Activated T-helper 9 cell treated with anti-CD3 and anti-CD28 coated beads, Interleukin-2, amount 50 U/mL, for 16 hours (primary cell): ENCODE data around the gene PTPRF.
A peak's percentile ranks its signal among the peaks of the same experiment; 100 is the strongest.

Source experiments
- DNase-seq: peaks from one replicate; pipeline ENCODE4 v3.0.0-alpha.2; 2020; ENCODE audit warnings: low read depth

Gene PTPRF

DNA sequence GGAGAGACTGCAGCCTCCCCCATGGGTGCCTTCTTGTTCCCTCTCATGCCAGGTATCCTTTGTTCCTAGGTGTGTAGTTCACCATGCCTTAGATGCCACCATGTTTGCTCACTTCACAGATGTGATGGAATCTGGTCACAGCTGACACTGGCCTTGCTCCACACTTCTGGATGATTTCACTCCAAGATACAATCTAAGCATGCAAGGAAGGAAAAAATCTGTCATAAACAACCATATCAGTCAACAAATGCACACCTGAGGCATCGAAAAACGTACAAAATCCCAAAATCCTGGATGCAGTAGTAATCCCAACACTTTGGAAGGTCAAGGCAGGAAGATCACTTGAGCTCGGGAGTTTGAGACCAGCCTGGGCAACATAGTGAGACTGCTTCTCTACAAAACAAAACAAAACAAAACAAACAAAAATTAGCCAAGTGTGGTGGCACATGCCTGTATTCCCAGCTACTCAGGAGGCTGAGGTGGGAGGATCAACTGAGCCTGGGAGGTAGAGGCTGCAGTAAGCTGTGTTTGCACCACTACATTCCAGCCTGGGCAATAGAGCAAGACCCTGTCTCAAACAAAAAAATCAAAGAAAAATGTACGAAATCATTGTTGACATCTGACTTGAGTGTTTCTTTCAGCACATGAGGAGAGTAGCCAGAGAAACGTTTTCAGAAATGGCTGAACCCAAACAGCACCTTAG, 17.1 kb upstream of the PTPRF start:
- no peak for DNase-seq

DNA sequence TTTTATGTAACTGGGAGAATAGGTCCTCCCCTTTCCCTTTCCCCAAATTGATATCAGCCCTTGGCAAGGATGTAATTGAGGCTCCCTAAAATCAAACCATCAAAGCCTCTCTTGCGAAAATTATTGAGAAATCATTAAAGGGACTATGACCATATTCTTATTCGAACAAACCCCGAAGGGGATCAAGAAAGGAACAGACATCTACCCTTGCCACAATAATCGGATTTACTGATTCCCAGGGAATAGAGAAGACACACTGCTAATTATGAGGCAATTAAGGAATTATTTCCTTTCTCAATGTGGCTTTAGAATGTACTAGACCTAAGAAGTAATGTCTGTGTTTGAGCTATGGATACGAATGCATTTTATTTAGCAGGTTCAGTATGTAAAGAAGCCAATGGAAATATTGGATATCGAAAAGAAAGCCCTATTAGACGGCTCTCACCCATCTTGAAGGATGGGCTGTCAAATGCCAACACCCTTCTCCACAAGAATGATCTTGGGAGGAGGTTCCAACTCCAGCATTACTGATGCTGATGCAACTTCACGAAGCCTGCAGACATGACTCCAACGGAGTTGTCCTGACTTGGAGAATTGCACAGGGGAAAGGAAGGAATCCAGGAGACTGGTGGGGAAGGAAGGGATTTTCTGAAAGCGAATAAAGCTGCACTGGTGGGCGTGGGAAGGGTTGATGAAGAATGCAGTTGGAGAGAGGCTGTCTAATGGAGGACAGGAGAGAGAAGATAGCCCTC, 11.6 kb upstream of the PTPRF start:
- no peak for DNase-seq

DNA sequence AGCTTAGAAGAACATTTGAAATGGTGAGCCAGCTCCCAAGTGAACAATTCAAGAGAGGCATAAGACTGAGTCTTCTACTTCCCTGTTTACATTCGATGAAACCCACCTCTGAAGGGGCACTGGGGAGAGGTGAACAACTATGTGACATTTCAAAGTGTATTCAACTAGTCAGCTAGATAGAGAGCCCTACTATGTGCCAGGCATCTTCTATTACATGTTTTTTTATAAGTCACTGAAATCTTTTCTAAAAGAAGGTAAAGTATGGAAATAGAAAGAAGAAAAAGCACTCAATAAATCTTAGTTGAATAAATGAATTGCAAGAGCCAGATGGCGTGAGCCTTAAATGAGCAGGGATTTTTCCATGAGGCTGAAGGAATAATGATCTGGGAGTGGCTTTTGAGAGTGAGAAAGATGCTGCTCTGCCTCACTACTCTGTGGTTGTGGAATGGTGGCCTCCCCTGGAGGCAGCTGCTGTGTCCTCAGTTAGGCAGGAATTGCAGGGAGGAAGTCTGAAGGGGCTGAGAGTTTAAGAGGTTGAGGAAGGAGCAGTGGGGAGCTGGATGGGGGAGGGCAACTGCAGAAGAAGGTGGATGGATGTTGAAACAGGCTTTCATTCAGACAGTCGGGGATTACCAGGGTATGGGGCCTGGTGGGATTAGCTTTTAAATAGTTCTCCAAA, 10.4 kb upstream of the PTPRF start:
- DNase-seq = no peak

DNA sequence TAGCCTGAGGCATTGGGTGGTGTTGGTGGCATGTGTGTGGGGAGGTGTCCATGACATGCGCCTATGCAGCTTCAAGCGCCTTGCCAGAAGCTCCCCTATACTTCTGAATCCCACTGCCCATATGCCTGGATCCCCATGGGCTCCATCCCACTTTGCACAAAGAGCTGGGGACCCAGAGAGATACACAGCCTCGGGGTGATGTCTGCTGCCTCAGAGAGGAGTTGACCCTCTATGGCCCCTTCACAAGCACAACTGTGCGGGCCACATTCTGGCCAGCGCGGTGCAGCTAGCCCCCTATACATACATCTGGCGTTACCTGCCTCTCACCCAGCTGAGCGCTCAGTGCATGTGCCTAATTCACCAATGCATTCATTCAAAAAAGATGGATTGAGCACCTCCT, 9.6 kb upstream of the PTPRF start:
- no peak for DNase-seq

DNA sequence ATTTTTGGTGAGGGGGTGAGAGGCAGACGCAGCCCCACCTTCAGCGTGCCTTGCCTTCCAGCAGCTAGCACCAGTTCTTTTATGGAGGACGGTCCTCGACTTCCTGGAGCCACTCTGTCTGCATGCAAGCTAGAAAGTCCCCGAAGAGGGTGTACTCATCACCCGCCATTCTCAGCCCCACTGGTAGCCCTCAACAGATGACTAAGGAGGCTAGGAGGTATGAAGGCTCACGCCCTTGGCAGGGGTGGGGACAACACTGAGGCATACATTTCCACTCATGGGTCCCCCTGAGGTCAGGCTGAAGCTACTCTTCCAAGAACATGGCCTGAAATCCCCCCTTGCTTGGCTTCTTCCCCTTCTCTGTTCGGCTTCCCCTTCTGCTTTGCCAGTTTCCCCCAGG, 8.9 kb upstream of the PTPRF start:
- DNase-seq = no peak

DNA sequence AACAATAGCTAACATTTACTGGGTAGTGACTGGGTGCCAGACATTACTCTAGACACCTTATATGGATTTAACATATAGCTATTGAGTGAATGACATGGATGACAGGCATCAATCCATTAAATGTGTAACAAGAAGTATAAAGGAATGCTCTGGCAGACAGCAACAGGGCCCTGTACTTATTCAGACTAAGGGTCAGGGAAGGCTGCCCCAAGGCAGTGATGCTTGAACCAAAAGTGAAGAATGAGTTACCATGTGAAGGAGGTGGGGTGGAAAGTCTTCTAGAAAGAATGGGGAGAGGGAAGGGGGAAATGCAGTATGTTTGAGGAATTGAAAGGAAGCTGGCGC, 8.3 kb upstream of the PTPRF start:
- no peak for DNase-seq

DNA sequence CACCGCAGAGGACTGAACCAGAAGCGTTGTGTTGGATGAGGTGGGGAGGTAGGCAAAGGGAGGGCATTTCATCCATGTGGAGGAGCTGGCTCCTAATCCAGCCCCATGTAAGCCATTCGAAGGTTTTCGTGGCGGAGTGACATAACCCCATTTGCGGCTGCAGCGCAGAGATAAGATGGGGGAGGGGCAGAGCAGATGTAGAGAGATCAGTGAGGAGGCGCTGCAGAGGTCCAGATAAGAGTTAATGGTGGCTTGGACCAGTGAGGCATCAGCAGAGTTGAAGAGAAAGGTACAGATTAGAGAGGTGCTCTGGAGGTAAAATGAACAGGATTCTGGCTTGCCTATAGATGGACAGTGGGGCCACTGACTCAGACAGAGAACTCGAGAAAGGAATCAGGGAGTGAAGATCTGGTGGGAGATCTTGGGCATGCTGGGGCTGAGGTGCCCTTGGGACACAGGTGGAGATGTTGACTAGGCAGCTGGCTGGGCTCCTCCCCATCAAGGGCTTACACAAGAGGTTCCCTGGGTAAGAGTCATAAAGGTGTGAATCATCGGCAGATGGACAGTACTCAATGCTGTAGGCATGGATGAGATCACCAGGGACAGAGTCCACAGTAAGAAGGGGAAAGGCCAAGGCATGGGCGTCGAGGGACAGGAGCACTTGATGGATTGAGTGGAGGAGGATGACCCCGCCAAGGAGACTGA, 7.8 kb upstream of the PTPRF start:
- no peak for DNase-seq

DNA sequence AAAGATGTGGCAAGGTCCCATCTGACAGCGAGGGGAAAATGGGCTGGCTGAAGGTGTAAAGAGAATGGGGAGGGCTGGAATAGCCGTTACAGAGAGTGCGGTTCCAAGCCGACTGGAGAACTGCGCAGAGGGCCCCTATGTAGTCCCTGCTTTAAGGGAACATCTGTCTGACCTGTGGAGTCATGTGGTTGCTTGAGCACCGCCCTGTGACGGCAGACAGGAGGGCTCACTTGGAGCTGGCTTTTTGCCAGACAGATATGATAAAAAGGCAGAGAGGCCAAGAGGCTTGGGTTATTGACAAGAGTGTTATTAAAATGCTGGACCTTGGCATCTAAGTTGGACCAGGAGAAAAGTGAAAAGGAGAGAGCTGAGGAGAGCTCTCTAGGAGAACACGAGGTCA, 5.9 kb upstream of the PTPRF start:
- DNase-seq = no peak

DNA sequence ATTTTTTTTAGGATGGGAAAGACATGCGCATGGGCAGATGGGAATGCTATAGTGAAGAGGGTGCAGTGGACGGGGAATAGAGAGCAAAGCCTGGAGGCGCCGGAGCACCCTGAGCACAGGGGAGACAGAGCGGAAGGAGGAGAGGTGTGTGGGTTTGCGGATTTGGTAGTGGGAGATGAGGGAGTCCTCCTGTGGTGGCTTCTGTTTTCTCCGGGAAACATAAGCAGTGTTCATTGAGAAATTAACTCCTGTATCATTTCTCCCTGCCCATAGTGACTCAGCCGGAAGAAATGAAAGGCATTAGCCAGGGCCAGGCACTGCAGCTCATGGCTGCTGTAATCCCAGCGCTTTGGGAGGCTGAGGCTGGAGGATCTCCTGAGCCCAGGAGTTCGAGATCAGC, 4.7 kb upstream of the PTPRF start:
- DNase-seq = no peak

DNA sequence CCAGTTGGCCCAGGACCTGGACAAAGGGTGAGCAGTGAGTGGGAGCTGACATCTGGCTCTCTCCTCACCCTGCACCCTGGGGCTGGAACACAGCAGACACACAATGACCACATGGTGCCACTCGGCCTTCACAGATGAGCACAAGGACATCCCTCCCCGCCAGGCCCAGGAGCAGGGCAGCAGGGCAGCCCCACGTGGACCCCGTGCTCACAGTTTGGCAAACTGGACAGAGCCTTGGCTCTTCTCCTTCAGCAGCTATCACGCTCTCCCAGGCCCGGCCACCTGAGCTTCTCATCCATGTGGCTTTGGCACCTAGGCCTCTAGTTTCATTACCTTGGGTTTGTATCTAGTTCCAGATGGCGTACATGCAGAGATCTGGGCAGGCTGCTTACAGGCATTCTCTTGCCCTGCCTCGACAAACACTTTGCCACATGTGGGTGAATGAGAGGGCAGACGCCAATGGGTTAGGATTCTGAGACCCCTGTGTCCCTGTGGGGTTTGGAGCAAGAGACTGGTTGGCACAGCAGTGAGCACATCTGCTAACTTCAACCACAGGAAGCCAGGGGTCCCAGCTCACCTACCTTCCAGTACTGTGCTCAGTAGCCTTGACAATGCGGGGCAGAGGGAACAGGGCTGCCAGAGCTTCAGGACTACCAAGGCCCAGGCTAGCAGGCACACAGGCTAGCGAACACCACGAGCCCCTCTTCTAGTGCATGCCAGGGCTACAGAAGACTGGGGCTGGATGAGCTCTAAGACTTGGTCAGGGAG, 3.4 kb upstream of the PTPRF start:
- DNase-seq = no peak

DNA sequence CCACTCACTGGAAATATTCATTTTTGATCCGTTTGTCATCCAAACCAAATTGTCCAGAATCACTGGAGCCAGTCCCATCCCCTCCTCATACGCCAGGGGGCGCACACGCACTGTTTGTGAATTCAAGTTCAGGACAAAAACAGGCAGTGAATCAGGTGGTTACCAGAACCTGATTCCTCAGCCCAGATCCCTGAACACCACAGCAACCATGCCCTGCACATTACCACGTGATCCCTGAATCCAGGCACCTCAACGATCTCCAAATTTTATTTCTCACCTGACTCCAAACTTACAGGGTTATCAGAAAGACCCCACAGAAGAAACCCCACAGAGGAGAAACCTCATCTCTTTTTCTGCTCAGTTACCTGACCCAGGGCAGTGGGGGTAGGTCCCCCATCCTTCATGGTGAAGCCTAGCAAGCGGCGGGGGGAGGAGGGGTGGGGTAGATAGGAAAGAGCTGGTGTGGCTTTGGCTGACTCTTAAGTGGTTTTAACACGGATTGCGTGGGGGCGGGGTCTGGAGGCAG, 1.4 kb upstream of the PTPRF start:
- peak; percentile 69 for DNase-seq

DNA sequence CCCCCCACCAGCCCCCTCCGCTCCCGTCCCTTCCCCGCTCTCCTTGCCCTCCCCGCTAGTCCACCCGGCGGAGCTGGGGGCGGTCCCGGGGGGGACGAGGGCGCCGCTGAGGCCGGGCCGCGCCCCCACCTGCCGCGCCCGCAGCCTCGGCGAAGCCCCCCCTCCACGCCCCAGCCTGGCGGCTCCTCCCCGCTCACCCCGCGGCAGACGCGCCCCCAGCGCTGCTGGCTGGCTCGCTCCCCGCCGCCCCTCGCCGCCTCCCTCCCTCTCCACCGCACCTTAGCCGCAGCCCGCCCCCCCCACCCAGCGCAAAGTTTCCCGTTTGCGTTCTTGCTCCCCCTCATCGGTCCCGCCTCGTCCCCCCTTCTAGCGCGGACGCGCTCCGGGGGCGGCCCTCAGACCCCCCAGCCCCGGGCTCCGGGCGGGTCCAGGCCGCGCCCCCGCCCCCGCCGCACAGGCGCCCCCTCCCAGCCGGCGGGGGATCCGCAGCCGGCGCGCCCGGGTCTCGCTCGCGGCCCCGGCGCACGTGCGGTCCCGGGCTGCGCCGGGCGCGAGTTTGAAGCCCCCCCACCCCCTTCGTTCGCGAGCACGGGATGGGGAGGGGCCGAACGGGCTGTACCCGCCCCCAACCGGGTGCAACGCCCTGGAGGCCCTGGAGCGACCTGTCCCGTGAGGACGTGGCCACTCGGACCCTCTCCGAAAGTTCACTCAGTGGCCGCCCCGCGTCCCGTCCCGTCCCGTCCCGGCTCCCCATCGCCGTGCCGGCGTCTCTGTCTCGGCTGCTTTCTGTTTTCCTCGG, 623 bp downstream of the PTPRF start:
- no peak for DNase-seq

DNA sequence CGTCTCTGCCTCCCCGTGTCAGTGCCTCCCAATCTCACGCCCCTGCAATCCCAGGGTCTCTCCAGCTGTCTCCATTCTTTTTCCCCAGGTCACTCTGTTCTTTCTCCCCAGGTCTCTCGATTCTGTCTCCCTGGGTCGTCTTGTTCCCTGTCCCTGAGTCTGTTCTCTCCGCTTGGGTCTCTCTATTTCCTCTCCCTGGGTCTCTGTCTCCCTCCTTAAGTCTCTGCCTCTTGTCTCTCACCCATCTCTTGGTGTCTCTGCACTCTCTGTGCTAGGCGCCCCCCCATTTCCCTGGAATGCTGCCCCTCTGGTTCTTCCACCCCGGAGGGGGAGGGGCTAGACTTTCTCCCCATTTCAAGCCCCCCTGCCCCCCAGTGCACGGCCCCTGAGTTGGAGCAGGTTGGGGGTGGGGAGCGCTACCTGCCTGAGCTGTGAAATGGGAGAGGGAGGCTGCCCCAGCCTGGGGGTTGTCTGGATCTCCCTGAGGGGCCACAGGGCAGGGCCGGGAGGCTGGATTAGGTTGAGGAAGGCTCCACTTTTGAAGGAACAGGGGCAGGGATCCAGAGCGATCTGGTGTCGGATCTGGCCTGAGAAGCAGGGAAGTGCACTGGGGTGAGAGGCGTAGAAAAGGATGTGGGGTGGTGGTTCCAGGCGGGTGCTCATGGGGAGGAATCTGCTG, 1.4 kb downstream of the PTPRF start:
- DNase-seq = no peak

DNA sequence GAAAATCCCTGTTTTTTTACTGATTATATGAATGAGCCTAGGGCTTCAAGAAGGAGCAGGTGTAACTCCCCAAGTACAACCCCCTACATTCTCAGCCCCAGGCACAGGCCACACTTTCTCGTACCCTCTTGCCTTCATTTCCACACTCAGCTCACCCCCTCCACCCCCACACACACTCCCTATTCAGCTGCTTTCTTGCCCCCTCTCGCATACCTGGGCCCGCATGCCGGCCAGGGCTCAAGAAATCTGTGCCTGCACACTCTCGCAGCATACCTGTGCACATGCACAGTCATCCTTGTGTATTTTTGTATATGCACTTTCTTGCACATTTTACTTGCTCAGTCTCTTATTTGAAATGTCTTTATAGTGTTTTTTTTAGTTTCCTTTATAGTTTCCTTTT, 2.0 kb downstream of the PTPRF start:
- DNase-seq = no peak

DNA sequence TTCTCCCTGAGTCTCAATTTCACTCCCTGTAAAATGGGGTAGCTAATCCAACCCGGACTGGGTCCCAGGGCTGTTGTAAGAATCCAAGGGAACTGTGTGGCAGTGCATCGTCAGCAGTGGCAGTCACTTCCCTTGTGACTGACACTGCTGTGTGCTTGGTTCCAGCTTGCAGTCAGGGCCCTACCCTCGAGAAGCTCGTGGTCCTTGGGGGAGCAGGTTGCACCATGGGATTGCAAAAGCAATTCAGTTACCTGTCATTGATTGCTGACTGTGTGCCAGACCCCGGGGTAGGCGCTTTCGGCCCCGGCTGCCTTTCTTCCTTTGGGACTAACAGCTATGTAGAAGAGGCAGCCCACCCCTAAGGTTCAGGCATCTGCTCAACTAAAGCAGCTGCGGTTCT, 2.9 kb downstream of the PTPRF start:
- no peak for DNase-seq

DNA sequence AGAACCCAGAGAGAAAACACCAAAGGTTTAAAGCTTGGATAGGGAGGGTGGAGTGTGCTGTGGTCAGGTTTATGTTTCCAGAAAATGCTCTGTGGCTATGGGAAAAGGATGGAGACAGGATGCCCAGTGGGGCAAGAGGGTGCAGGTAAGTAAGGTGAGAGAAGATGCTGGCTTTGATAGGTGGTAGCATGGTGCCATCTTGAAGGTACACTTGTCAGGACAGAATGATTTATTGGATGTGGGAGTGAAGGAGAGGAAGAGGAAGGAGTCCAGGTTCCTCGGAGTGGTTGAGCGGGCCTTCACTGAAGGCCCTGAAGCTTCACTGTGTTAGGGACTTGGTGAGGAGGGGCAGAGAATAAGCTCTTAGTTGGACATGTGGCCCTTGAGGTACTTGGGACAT, 3.6 kb downstream of the PTPRF start:
- no peak for DNase-seq

DNA sequence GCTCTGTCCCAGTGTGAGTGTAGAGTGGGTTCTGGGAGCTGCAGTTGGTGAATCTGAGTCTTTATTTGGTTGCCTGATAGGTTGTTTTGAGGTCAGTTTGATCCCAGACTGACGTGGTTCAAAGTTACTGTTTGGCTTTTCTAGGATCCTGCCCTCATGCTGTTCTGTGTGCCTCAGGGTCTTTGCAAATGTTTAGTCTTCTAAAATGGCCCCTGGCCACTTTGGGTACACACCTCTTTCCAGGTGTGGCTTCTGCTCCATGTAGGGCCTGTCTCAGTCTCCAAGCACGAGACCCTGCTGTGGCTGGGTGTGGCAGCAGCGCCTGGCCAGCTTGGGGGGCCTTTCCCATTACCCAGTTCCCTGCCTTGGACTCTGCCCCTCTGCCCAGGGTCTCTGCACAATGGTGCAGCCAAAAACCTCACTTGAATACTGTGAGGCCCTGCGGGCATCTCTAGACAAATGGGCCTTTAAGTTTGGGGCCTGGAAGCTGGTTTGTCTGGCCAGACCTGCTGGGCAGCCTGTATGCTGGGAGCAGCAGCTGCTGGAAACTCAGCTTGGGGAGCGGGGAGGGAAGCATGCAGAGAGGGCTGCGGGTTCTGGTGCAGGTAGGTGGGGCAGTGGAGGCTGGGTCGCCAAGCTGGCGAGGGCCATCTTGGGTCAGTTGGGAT, 5.6 kb downstream of the PTPRF start:
- DNase-seq = no peak

DNA sequence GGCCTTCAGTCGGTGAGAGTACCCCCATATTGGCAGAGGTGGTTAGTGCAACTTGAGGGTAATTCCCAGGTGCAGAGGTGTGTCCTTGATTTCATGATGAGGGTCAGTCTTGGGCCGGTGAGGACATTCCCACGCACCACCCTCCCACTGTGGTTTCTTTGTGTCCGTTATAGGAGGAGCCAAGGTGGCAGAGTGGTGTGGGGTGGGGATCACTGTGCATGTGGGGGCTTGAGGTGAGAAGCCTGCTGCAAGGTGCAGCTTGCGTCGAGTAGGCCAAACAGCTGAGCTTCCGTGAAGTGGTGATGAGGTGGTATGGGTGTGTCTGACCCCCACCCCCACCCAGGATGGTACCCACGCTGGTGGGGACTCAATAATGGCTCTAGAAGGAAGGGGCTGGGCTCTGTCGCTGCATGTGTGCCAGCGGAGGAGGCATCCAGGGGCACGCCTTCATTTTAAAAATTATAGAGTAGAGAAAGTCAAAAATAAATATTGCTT, 6.2 kb downstream of the PTPRF start:
- no peak for DNase-seq

DNA sequence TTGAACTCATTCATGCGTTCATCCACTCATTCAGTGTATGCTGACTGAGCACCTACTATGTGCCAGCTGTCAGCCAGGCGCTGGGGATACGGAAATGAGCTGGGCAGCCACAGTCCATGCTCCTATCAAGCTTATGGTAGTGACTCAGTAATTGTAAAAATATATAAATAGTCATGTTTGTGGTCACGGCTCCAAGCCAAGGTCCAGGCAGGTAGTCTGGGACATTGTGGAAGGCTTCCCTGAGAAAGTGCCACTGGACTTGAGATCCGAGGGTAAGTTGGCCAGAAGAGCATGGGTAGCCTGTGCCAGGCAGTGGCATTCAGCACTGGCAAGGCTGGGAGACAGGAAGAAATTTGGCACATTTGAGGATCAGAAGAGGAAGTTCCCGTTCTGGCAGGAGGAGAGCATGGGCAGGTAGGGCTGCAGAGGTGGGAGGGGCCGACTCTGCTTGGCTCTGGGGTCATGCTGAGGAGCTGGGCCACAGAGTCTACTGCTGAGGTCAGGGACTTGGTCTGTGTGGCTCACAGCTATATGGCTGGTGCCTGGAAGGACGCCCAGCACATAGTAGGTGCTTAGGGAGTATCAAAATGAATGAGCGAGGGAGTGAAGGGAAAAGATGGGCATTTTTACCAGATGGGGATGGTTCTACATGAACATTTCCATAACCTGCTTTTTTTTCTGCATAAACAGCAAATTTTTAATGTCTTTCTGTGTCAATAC, 6.9 kb downstream of the PTPRF start:
- no peak for DNase-seq
